GM19372 (cell line): ENCODE results near the gene LNP1.
A peak's percentile ranks its signal among the peaks of the same experiment; 100 is the strongest.

ENCODE experiments used
- ATAC-seq: cut with Tn5 transposase; IDR thresholded peaks from one replicate; pipeline ENCODE4 v1.9.1; 2021; ENCODE audit warnings: mild to moderate bottlenecking, low read depth, moderate library complexity; ENCODE audit not compliant: unreplicated experiment

Gene LNP1

DNA sequence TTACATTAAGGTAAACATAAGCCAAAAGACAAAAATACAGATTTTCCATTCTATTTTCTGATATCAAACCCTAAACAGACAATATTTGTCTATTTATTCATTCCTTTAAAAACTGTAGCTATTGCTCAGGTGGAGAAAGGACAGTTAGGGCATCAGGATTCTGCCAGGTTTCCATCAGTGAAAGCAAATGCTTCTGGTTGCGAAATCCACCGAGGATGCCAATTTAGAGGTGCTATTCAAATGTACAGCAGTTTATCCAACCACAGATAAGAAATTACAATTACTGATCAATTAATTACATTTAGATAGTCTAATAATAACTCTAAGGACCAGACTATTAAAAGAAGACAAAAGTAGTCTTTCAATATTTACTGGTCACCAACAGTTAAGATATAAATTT, 4.4 kb upstream of the LNP1 start:
- no peak for ATAC-seq

DNA sequence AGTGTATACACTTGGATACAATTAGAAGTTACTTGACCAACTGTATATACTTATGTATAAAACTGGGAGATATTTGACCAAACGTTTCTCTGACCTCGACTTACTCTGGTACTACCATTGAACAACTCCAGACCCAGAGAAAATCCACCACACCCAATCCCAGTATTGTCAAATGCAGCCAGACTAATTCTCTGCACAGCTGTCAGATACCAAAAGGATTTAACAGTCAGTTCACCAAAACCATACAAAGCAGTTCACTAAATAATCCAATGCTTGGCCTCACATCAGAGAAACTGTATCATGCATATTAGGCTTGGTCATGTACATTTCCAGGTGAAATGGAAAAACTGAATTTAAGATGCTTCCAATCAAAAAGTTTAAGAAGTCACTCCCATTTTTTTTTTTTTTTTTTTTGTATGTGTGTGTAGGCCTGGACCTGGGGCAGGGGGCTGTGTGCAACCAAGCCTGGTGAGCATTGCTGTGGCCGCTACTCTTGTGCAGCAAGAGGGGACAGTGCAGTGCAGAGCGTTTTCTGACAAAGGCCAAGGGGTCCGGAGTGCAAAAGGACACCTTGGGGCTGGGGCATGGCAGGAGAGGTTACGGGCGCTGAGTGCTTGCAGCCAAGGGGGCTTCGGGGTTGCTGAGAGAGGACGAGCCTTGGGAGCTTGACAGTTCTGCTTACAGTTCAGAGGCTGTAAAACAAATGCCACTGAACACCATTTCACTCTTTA, 1.8 kb upstream of the LNP1 start:
- ATAC-seq: no peak

DNA sequence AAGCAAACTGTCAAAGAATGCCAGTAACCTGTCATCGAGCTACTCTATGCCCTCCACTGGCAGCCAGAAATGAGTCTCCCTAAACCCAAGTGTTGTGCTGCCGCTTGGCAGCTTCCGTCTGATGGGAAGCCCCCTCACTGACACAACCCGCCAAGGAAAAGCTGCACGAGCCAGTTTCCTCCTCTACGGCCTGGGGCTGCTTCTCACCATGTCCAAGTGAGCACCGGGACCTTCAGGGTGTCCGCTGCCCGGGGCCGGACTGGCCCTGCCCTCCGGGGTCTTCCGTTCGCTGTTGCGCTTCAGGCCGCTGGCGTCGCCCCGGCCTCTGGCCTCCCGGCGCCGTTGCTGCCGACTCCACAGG, 940 bp upstream of the LNP1 start:
- peak; percentile 5 for ATAC-seq

DNA sequence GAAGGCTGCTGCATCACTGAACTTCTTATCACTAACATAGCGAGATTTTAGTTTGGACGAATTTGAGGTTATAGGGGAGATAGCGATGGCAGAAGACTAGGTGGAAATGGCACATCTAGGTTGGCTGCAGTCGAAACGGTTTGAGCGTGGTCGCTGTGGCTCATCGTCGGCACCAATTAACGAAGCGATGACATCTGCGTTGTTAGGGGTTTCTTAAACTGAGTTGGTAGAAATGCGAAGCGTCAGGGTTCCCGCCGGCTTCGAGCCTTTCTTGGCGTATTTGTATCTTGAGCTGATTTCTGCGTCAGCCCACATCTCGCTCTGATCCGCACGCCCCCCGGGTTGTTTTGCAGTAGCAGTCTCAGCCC, 319 bp downstream of the LNP1 start:
- ATAC-seq: peak; percentile 11

DNA sequence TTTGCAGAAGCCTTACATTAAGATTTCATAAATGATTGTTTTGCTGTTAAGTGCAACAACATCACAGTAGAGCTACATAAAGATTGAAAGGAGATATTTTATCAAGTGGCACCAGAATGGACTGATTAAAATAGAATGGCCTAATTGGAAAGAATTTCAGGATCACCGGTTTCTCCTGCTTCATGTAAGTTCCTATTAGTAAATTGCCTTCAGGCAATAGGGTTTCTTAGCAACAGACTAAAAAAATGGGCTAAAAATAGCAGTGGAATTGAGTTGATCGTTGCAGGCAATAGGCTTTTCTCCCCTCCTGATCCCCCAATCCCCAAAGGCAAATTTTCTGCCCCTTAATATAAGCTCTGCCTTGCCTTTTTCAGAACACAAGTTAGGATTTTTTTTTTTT, 917 bp downstream of the LNP1 start:
- no peak for ATAC-seq

DNA sequence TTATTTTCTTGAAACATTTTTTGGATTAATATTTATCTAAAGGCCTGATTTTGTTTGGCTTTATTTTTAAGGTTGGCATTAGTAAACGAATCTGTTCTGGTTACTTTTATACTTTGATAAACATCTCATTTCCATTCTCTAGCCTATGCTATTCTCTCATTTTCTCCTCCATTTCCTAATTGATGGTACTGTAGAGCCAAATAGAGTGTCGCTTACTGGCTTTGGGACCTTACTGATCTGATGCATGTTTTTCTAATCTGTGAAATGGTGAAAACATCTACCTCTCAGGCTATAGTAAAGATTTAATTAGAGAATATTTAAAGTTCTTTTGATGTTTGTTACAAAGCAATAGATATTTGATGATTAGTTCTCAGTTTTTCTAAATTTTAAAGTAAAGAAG, 1.6 kb downstream of the LNP1 start:
- ATAC-seq: no peak

DNA sequence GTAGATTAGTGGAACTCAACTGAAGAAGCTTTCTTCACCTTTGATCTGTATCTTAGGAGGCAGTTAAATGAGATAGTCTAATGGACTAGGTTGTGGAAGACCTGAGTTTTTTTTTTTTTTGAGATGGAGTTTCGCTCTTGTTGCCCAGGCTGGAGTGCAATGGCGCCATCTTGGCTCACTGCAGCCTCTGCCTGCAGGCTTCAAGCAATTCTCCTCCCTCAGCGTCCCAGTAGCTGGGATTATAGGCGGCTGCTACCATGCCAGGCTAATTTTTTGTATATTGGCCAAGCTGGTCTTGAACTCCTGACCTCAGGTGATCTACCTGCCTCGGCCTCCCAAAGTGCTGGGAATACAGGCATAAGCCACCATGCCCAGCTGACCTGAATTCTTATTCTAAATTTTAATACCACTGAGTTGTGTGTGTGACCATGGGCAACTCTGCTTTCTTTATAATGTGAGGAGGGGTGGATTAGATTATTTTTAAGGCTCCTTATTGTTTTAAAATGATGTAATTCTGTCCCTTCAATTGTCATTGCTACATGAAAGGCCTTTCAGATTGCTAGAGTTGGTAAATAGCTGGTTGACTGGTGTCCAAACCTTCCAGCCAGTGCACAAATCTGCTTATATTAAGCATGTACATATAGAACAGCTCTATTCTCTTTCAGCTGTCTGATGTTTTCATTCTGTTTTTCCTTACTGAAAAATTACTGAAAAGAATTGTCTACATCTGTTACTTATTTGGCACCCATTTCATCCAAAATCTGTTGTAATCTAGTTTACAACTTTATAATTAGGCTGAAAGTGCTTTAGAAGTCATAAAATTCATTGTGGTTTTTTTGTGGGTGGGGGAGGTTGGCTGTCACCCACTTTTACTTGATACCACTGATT, 2.3 kb downstream of the LNP1 start:
- no peak for ATAC-seq

DNA sequence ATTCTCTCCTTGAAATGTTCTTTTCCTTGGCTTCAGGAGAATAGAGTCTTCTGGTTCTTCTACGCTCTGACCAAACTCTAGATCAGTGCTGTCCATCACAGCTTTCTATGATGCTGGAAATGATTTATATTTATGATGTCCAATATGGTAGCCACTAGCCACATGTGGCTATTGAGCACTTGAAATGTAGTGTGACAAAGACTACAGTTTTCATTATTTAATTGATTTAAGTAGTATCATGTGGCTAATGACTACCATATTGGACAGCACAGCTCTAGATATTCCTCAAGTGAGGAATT, 2.9 kb downstream of the LNP1 start:
- no peak for ATAC-seq

DNA sequence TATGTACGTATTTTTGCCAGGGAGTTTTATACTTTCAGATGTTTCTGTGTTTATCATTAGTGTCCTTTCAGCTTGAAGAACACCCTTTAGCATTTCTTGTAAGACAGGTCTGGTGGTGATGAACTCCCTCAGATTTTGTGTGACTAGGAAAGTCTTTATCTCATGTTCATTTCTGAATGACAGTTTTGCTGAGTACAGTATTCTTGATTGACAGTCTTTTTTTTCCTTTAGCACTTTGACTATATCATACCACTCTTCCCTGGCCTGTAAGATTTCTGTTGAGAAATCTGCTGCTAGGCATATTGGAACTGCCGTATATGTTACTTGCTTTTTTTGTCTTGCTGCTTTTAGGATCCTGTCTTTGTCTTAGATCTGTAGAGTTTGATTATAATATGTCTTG, 5.8 kb downstream of the LNP1 start:
- no peak for ATAC-seq

DNA sequence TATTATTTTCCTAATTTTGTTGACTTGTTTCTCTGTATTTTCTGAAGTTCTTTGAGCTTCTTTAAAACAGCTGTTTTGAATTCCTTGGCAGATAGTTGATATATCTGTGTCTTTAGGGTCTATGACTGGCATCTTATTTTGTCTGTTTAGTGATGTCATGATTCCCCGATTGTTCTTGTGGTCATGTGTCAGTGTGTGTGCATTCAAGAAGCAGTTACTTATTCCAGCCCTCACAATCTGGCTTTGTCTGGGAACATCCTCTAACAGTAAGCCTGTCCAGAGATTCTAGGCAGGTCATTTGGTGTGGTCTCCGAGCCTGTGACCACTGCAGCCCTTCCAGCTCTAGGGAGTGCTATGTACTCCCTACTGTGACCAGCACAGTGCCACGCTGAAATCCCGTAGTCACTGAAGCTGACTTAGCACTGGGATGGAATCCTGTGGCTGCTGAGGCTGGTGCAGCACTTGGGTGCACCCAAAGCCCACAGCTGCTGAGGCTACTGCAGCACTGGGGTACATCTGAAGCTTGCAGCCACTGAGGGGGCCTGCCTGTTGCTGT, 6.7 kb downstream of the LNP1 start:
- no peak for ATAC-seq

DNA sequence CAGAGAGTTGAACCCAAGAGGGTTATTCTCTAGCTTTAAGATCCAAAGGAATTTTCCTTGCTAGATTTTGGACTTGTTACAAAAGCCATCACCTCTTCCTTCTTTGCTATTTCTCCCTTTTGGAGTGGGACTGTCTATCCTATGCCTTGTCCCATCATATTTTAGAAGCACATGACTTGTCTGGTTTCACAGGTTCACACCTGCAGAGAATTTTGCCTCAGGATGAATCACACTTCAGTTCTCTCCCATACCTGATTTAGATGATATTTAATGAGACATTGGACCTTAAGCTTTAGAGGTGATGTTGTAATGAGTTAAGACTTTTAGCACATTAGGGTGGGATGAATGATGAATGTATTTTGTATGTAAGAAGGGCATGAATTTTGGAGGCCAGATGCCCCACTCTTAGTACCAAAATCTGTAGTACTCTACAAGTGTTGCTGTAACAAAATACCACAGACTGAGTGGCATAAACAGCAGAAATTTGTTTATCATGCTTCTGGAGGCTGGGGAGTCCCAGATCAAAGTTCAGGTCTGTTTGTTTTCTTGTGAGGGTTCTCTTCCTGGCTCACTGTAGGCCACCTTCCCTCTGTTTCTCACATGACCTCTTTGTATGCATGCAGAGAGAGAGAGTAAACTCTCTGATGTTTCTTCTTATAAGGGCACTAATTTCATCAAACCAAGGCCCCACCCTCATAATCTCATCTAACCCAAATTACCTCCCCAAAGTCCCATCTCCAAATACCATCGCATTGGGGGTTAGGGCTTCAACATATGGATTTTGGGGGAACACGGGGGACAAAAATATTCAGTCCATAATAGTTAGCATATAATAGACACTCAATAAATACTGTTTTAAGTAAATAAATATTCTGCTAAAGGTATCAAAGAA, 10.0 kb downstream of the LNP1 start:
- no peak for ATAC-seq

DNA sequence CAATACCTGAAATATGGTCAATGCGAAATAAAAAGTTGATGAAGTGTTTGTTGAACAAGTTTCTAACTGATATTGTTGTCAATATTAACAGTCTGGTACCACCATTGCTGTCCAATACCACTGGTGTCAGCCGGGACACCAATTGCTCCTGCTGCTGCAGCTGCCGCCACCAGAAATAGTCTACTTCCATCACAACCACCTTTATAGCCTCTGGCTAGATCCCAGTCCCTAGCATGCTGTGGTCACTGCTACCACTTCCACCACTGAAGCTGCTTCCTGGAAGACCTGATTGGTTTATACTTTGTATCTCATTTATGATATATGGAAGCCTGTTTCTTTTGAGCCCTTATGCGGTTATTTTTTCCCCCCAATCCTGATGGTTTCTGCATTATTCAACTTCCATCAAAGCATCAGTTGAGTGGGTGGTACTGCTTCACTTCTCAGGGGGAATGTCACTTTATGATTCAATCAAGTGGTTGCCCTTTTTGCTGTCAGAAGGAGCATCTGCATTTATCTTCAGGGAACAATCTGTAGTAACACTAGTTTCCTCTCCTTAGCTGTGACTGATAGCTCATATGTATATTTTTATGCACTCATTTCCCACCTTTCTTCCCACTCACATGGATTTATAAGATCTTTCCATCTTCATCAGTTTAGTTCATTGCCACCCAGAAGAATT, 11.7 kb downstream of the LNP1 start:
- ATAC-seq: no peak

DNA sequence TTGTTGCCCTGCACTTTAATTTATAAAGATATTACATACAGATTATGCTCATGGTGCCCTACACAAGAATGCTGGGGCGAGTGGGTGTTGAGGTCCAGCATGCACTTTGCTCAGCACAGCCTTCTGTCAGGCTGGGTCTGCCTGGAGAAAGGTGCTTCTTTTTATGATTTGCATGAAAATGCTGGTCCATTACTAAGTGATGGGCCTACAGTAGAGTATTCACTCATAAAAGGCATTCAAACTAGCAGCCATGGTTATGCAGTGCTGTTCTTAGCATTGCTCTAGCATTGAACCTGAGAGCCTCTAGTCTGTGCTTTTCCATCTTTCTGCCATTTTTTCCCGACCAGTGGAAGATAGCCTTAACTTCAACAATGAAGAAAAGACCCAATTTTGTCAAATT, 12.3 kb downstream of the LNP1 start:
- no peak for ATAC-seq

DNA sequence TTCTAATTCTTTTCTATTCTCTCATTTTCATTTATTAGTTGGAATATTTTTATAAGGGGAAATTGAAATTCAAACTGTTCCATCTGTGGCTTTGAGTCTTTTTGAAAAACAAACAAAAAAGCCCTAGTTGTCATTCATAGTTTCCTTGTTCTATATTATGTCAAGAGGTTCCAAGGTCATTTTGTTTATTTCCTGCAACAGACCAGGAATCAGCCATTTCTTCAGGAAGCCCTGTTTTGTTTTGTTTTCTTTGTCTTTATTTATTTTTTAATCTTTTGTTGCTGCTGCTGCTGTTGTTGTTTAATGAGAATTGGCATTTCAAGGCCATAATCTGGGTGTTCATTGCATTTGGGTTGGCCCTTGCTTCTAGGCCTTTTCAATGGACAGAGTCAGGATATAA, 14.8 kb downstream of the LNP1 start:
- no peak for ATAC-seq

DNA sequence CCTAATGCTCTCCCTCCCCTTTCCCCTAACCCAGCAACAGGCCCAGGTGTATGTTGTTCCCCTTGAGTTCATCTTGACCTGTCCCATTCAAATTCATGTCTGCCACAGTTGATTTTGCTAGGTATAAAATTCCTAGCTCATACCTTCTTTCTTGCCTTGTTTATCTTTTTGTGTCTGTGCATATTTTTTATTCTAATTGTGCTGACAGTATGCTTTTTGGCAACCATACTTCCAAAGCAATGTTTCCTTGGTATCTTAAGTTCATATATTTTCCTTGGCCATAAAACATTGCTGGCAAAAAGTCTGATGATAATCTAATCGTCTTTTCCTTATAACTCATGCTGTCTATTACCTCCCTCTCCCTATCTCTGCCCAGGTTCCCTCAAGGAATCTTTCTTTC, 15.5 kb downstream of the LNP1 start:
- no peak for ATAC-seq

DNA sequence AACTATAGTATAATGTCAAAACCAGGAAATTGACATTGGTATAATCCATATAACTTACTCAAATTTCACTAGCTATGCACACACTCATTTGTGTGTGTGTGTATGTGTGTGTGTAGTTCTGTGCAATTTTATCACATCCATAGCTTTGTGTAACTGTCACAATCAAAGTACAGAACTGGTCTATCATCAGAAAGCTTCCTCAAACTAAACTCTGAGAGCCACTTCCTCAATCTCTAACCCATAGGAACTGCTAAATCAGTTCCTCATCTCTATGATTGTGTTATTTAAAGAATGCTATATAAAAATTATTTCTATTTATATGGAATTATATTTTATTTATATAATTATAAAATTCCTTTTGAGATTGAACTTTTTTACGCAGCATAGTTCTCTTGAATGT, 18.1 kb downstream of the LNP1 start:
- ATAC-seq: no peak

DNA sequence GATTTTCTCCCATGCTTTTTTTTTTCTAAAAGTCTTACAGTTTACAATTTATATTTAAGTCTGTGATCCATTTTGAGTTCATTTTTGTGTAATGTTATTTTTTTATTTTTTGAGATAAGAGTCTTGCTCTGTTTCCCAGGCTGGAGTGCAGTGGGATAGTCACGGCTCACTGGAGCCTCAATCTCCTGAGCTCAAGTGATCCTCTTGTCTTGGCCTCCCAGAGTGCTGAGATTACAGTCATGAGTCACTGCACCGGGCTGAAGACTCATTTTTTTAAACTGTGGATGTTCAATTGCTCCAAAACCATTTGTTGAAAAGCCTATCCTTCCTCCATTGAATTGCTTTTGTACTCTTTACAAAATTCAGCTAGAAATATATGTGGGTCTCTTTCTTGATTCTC, 19.5 kb downstream of the LNP1 start:
- ATAC-seq: no peak

DNA sequence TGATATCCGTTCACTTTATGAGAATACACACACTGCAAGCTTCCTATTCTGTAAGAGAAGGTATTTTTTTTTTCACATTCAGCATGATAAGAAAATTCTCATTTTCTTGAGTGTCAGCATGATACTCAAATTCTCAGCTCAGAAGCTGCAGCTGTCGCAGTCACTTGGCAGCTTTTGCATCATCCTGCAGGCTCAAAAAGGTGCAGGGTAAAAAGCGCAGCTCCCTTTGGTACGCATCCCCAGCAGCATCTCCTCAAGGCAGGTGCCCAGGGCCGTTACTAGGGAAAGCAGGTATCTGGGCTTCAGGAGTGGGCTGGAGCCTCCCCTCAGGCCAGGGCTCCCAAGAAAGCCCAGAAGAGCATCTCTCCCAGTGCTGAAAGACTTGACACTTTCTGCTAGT, 22.3 kb downstream of the LNP1 start:
- ATAC-seq: no peak

DNA sequence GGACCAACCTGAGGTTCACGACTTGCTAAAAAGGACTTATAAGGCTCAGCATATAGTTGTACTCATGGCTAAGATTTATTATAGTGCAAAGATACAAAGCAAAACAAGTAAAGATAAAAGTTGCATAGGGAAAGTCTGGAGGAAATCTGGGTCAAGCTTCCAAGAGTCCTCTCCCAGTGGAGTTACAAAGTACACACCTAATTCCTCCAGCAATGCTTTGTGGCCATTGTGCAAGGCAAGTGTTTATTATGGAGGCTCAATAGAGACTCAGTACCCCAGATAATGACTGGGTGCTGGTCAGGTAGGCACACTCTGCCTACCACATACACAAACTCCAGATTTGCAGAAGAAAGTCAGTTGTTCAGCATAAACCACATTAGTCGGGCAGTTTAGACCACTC, 22.9 kb downstream of the LNP1 start:
- no peak for ATAC-seq

DNA sequence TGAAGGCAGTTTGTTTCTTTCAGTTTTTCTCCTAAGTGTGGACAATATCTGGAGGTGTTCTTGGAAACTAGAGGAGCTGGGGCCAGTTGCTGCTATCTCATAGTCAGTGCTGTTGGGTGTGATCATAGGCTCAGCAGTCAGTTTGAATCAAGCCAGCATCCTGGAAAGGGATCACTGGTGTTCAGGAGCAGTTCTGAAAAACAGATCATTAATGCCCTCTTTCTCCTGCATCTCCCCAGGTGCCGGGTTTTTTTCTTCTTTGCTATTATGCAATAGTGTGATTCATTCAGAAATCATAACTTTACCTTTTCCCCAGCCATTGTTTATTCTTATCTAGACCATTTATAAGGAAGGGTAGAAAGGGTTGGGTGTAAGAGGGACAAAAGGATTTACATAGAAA, 24.0 kb downstream of the LNP1 start:
- ATAC-seq: no peak
